Stimulated activated CD8-positive, alpha-beta memory T cell treated with anti-CD3 and anti-CD28 coated beads, Interleukin-12 subunit alpha, Interleukin-12 subunit beta, amount 100 ng/mL, for 4 hours (primary cell): ENCODE results near the gene CREB3L2.
A peak's percentile ranks its signal among the peaks of the same experiment; 100 is the strongest.
"Not testable (repeated sequence)": the region's sequence is repeated elsewhere in the genome, so short reads cannot be mapped to it uniquely, and the experiment has no call there.

Experiments used
- DNase-seq: peaks from one replicate; pipeline ENCODE4 v3.0.0-alpha.2; 2020; ENCODE audit warnings: low read depth

The CREB3L2 gene

GRCh38 chr7:137932881-137933269 lies 69.0 kb downstream of the CREB3L2 start:
- no peak for DNase-seq

- no peak for DNase-seq
Observed at GRCh38 chr7:137931823-137932222, 70.1 kb downstream of the CREB3L2 start.

GRCh38 chr7:137930581-137930980 lies 71.3 kb downstream of the CREB3L2 start:
- DNase-seq: no peak

- no peak for DNase-seq
Observed at GRCh38 chr7:137928626-137929025, 73.3 kb downstream of the CREB3L2 start.

- no peak for DNase-seq
Observed at GRCh38 chr7:137927386-137927785, 74.5 kb downstream of the CREB3L2 start.

- not testable (repeated sequence) for DNase-seq
Observed at GRCh38 chr7:137926206-137926605, 75.7 kb downstream of the CREB3L2 start.

GRCh38 chr7:137925754-137926153 lies 76.1 kb downstream of the CREB3L2 start:
- DNase-seq: no peak

- DNase-seq: no peak
Observed at GRCh38 chr7:137925091-137925490, 76.8 kb downstream of the CREB3L2 start.

GRCh38 chr7:137923380-137923779 lies 78.5 kb downstream of the CREB3L2 start:
- no peak for DNase-seq

GRCh38 chr7:137920637-137921399 lies 81.1 kb downstream of the CREB3L2 start:
- DNase-seq: no peak

GRCh38 chr7:137919987-137920386 lies 81.9 kb downstream of the CREB3L2 start:
- DNase-seq: no peak

- DNase-seq: no peak
Observed at GRCh38 chr7:137916980-137917645, 84.8 kb downstream of the CREB3L2 start.

- no peak for DNase-seq
Observed at GRCh38 chr7:137916564-137916963, 85.3 kb downstream of the CREB3L2 start.

GRCh38 chr7:137915266-137915665 lies 86.6 kb downstream of the CREB3L2 start:
- DNase-seq: no peak

- no peak for DNase-seq
Observed at GRCh38 chr7:137913985-137914384, 87.9 kb downstream of the CREB3L2 start.

- DNase-seq: no peak
Observed at GRCh38 chr7:137909042-137909441, 92.8 kb downstream of the CREB3L2 start.

GRCh38 chr7:137908106-137908505 lies 93.8 kb downstream of the CREB3L2 start:
- DNase-seq: no peak

GRCh38 chr7:137906636-137907035 lies 95.2 kb downstream of the CREB3L2 start:
- DNase-seq: not testable (repeated sequence)

GRCh38 chr7:137904833-137905232 lies 97.1 kb downstream of the CREB3L2 start:
- DNase-seq: no peak

GRCh38 chr7:137903382-137904169 lies 98.3 kb downstream of the CREB3L2 start:
- DNase-seq: peak; percentile 27

GRCh38 chr7:137900137-137900536 lies 101.7 kb downstream of the CREB3L2 start:
- no peak for DNase-seq

- DNase-seq: peak; percentile 55
Observed at GRCh38 chr7:137898839-137899721, 102.8 kb downstream of the CREB3L2 start.
